B cell (primary cell): ENCODE data around the gene GLOD4. TPM values are rescaled to one million over a fixed set of nuclear protein-coding genes. Genes with fewer than 3 reads are reported as not detected.
"Not testable (repeated sequence)": the region's sequence is repeated elsewhere in the genome, so short reads cannot be mapped to it uniquely, and the experiment has no call there.

ENCODE experiments used
- ATAC-seq: fragments of 200-7000 bp; cut with Tn5 transposase; one replicate; pipeline ENCODE4 v1.10.0; 2021; ENCODE audit warnings: low read depth, mild to moderate bottlenecking, moderate number of reproducible peaks, moderate library complexity
- CTCF ChIA-PET: fragments of 350-600 bp; sonication (Branson Sonifier 250); formaldehyde crosslinking; loops from one replicate; lab custom pipeline; 2021; ENCODE audit warnings: antibody characterized with exemption, inconsistent platforms; lab: Charles Lee
- POLR2A ChIA-PET: fragments of 350-600 bp; sonication (Branson Sonifier 250); formaldehyde crosslinking; loops from one replicate; lab custom pipeline; 2021; ENCODE audit warnings: antibody characterized with exemption; lab: Charles Lee
- DNase-seq: peaks from one replicate; pipeline ENCODE4 v3.0.0; 2013
- H2AFZ ChIP-seq: 2 replicates; pipeline ENCODE4 v1.6.1; 2012; ENCODE audit warnings: mild to moderate bottlenecking, low read depth, low read length; ENCODE audit not compliant: insufficient read depth, poor library complexity, severe bottlenecking
- H3K27ac ChIP-seq, 2 donors: 1 replicate in 1 of 2; 2 replicates in 1 of 2; pipeline ENCODE4 v1.5.1; 2012 to 2013; ENCODE audit warnings: low read length in 2 of 2, mild to moderate bottlenecking in 2 of 2, moderate library complexity in 1 of 2
- H3K27me3 ChIP-seq, 4 experiments: fragments of 200-600 bp in 1 of 4; sonication (generic) in 1 of 4; replicated peaks in 1 of 4; 1 replicate in 2 of 4; 2 replicates in 2 of 4; pipeline versions ENCODE4 v1.6.1 to v1.7.0; 2013 to 2016; ENCODE audit warnings: low read length in 3 of 4, mild to moderate bottlenecking in 2 of 4, mixed read lengths in 1 of 4, moderate library complexity in 1 of 4; ENCODE audit not compliant: insufficient read depth in 4 of 4, control insufficient read depth in 3 of 4; ENCODE audit errors: control extremely low read depth in 1 of 4
- H3K36me3 ChIP-seq, 2 experiments: replicated peaks in 1 of 2; 1 replicate in 1 of 2; 2 replicates in 1 of 2; pipeline versions ENCODE4 v1.6.1 to v1.7.1; 2013; ENCODE audit warnings: low read length in 1 of 2; ENCODE audit not compliant: insufficient read depth in 2 of 2, control insufficient read depth in 1 of 2; ENCODE audit errors: control extremely low read depth in 1 of 2, extremely low read depth in 1 of 2
- H3K4me1 ChIP-seq, 2 donors: fragments of 200-600 bp in 1 of 2; sonication (generic) in 1 of 2; 1 replicate in 1 of 2; 2 replicates in 1 of 2; pipeline versions ENCODE4 v1.5.1 to v1.6.1; 2013 to 2017; ENCODE audit warnings: low read length in 2 of 2; ENCODE audit not compliant: control insufficient read depth in 2 of 2, insufficient read depth in 2 of 2
- H3K4me2 ChIP-seq: replicated peaks from 2 replicates; pipeline ENCODE3; 2012; ENCODE audit warnings: mild to moderate bottlenecking, low read depth, low read length; ENCODE audit not compliant: poor library complexity, severe bottlenecking
- H3K4me3 ChIP-seq, 5 experiments: fragments of 200-600 bp in 1 of 5; sonication (generic) in 1 of 5; 1 replicate in 3 of 5; 2 replicates in 2 of 5; pipeline versions ENCODE4 v1.5.1 to v1.7.0; 2011 to 2016; ENCODE audit warnings: low read length in 4 of 5, mild to moderate bottlenecking in 4 of 5, low read depth in 2 of 5, control low read depth in 1 of 5, moderate library complexity in 1 of 5; ENCODE audit not compliant: insufficient read depth in 1 of 5; ENCODE audit errors: control extremely low read depth in 1 of 5, extremely low read depth in 1 of 5
- H3K79me2 ChIP-seq: fragments of 200-600 bp; sonication (generic); one replicate; pipeline ENCODE4 v1.6.0; 2016; ENCODE audit warnings: low read length; ENCODE audit not compliant: control insufficient read depth, insufficient read depth
- H3K9ac ChIP-seq: fragments of 200-600 bp; sonication (generic); 2 replicates; pipeline ENCODE4 v1.6.1; 2017; ENCODE audit warnings: mild to moderate bottlenecking, low read length, moderate library complexity
- H3K9me3 ChIP-seq, 3 donors: one replicate each; pipeline versions ENCODE4 v1.6.1 to v1.7.1; 2013; ENCODE audit warnings: low read length in 2 of 3; ENCODE audit not compliant: control insufficient read depth in 2 of 3, insufficient read depth in 1 of 3; ENCODE audit errors: control extremely low read depth in 1 of 3
- H4K20me1 ChIP-seq: 2 replicates; pipeline ENCODE4 v1.6.0; 2012; ENCODE audit warnings: mild to moderate bottlenecking, low read length; ENCODE audit not compliant: insufficient read depth, control insufficient read depth, poor library complexity, severe bottlenecking
- H3K27ac Mint-ChIP-seq: one replicate; pipeline ENCODE4 v1.8.0; 2021; ENCODE audit warnings: mixed read lengths
- H3K27me3 Mint-ChIP-seq: one replicate; pipeline ENCODE4 v1.8.0; 2021; ENCODE audit warnings: mixed read lengths
- H3K4me1 Mint-ChIP-seq: one replicate; pipeline ENCODE4 v1.8.0; 2021; ENCODE audit warnings: mixed read lengths
- H3K4me3 Mint-ChIP-seq: one replicate; pipeline ENCODE4 v1.8.0; 2021; ENCODE audit warnings: mixed read lengths
- H3K9me3 Mint-ChIP-seq: one replicate; pipeline ENCODE4 v1.8.0; 2022; ENCODE audit warnings: mixed read lengths; ENCODE audit not compliant: insufficient read depth
- CTCF ChIP-seq: fragments of 200-600 bp; IDR thresholded peaks from one replicate; pipeline ENCODE4 v1.8.0; 2022; ENCODE audit warnings: antibody characterized with exemption, mild to moderate bottlenecking
- EZH2 ChIP-seq: IDR thresholded peaks from 2 replicates; pipeline ENCODE4 v1.6.1; 2012; ENCODE audit warnings: borderline replicate concordance, low read depth, mild to moderate bottlenecking, moderate library complexity, low read length; ENCODE audit not compliant: insufficient read depth, poor library complexity, severe bottlenecking
- WGBS: methylation state at CpG from one replicate; pipeline ENCODE4 v1.1.5; 2013; ENCODE audit warnings: missing lambda C conversion rate; ENCODE audit not compliant: insufficient coverage; 5-methylcytosine and 5-hydroxymethylcytosine counted together
- intact Hi-C: fragments of 100-400 bp; cut with micrococcal nuclease; formaldehyde crosslinking; loops from one replicate; pipeline ENCODE4 v1.10.0; 2022
- polyA plus RNA-seq: library from polyadenylated mRNA; depleted of rRNA; stranded (reverse); fragments of >200 nt; gene quantifications from 2 replicates; pipeline ENCODE4 v1.2.3, GENCODE V29; 2012
- total RNA-seq, 2 donors: library from RNA; stranded (reverse); fragments of 120-200 nt in 1 of 2; gene quantifications; 1 replicate in 1 of 2; 2 replicates in 1 of 2; pipeline versions ENCODE4 v1.2.3 to v1.2.4, GENCODE V29; 2013 to 2022

Gene GLOD4
- total and polyA plus RNA-seq, 2 donors (not counting 1 experiment from before 2014, with no cell fraction given), result 24.0 to 77.4 TPM

DNA sequence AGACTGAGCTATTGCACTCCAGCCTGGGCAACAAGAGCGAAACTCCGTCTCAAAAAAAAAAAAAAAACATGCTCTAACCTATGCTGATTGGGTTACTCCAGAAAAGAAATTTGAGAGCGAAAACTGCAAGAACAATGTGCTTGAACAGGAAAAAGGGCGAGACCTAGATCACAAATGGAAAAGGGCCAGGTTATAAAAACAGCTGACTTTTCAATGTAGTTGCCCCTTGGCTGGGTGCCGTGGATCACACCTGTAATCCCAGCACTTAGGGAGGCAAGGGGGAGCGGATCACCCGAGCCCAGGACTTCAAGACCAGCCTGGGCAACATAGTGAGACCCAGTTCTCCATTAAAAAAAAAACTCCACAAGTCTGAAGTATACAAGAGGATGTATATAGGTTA is 48.9 kb upstream of the GLOD4 start:
- H3K27ac ChIP-seq, result no peak overlapping the region
- CTCF ChIA-PET, result no interaction called here
- no peak for ATAC-seq
- H3K4me3 Mint-ChIP-seq, result no peak overlapping the region
- intact Hi-C loops, result no loop called here
- no peak overlapping the region for H3K4me2 ChIP-seq
- WGBS, result 71% methylated on average over 3 of the region's 7 CpGs
- H3K27ac Mint-ChIP-seq, result no peak overlapping the region
- no peak overlapping the region for H3K4me3 ChIP-seq
- H3K27me3 Mint-ChIP-seq, result peaks cover 3% of the 10 kb centered on the region
- H3K9me3 Mint-ChIP-seq, result no peaks in the 10 kb centered on the region
- H3K36me3 ChIP-seq, result no peaks in the 10 kb centered on the region
- no peaks in the 10 kb centered on the region for H3K4me1 Mint-ChIP-seq
- H3K79me2 ChIP-seq, result no peaks in the 10 kb centered on the region
- no peak for TF ChIP-seq CTCF
- no peak for TF ChIP-seq EZH2
- no peak for DNase-seq
- POLR2A ChIA-PET, result interaction anchor here (0.7 kb wide), 1 partner anchor 199 kb away, joined by 3 read pairs; no protein-coding TSS in a partner anchor
- no peaks in the 10 kb centered on the region for H3K4me1 ChIP-seq
- peaks cover 0 to 15% (median 0%) of the 10 kb centered on the region in 3 donors for H3K9me3 ChIP-seq
- H4K20me1 ChIP-seq, result no peaks in the 10 kb centered on the region
- H2AFZ ChIP-seq, result no peak overlapping the region
- no peak overlapping the region for H3K9ac ChIP-seq
- H3K27me3 ChIP-seq, result no peaks in the 10 kb centered on the region

DNA sequence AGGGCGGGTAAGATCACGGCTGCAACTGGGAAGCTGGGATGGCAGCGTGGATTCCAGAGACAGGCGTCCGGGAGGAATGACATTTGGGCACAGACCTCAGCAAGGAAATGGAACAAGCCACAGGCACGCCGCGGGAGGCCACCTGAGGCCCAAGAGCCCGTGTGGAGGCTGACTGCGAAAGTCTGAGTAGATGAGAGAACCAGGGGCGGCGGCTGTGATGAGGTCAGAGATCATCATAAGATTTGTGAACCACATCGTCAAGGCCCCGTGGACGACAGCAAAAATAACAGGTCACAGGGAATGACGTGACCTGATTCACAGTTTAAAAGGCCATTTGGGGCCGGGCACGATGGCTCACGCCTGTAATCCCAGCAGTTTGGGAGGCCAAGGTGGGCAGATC is 48.3 kb upstream of the GLOD4 start:
- no peaks in the 10 kb centered on the region for H4K20me1 ChIP-seq
- H3K27me3 ChIP-seq, result no peaks in the 10 kb centered on the region
- H3K4me1 ChIP-seq, result no peaks in the 10 kb centered on the region
- intact Hi-C loops, result no loop called here
- H3K27ac Mint-ChIP-seq, result no peak overlapping the region
- H3K4me3 ChIP-seq, result no peak overlapping the region
- no peaks in the 10 kb centered on the region for H3K36me3 ChIP-seq
- peaks cover 0 to 15% (median 0%) of the 10 kb centered on the region in 3 donors for H3K9me3 ChIP-seq
- no peaks in the 10 kb centered on the region for H3K9me3 Mint-ChIP-seq
- DNase-seq (no peak), ATAC-seq (no peak)
- TF ChIP-seq EZH2 (no peak), CTCF (no peak)
- 79% methylated on average over 19 of the region's 19 CpGs for WGBS
- H3K9ac ChIP-seq, result no peak overlapping the region
- no peak overlapping the region for H2AFZ ChIP-seq
- H3K27me3 Mint-ChIP-seq, result peaks cover 3% of the 10 kb centered on the region
- no peaks in the 10 kb centered on the region for H3K79me2 ChIP-seq
- ChIA-PET CTCF (no interaction called here), POLR2A (no interaction called here)
- H3K4me1 Mint-ChIP-seq, result no peaks in the 10 kb centered on the region
- H3K27ac ChIP-seq, result no peak overlapping the region
- no peak overlapping the region for H3K4me2 ChIP-seq
- no peak overlapping the region for H3K4me3 Mint-ChIP-seq

- not testable (repeated sequence) for H3K27ac Mint-ChIP-seq, H3K27me3 Mint-ChIP-seq, ATAC-seq
Measured at GRCh38 chr17:829614-830013, 47.5 kb upstream of the GLOD4 start.

More at GRCh38 chr17:829614-830013, 47.5 kb upstream of the GLOD4 start:
- H3K9me3 Mint-ChIP-seq, H3K27ac ChIP-seq, H3K4me2 ChIP-seq, H3K4me1 Mint-ChIP-seq, H3K36me3 ChIP-seq, H4K20me1 ChIP-seq, H3K4me3 Mint-ChIP-seq, H3K27me3 ChIP-seq, H2AFZ ChIP-seq, intact Hi-C loops, DNase-seq, H3K4me1 ChIP-seq, CTCF ChIA-PET, H3K4me3 ChIP-seq, POLR2A ChIA-PET, H3K9ac ChIP-seq, H3K79me2 ChIP-seq: not testable (repeated sequence)
- H3K9me3 ChIP-seq, result peaks cover 0 to 15% (median 0%) of the 10 kb centered on the region in 3 donors
- no CpG with 5 or more reads among the region's 3 CpGs for WGBS
